ENCODE data around the gene FBXO42. TPM values are rescaled to one million over a fixed set of nuclear protein-coding genes. Genes with fewer than 3 reads are reported as not detected.

Gene FBXO42
- total RNA-seq, 1 donor from 2014 or later = 18.4 TPM

GRCh38 chr1:16326833-16327404 is 25.4 kb downstream of the FBXO42 start:
- Mint-ChIP-seq H3K4me1 (ENCODE audit: unreplicated experiment) (no peaks in the 10 kb centered on the region), H3K36me3 (no peaks in the 10 kb centered on the region), H3K9me3 (no peaks in the 10 kb centered on the region), H3K27ac (no peak overlapping the region), H3K4me3 (no peak overlapping the region), H3K27me3 (no peaks in the 10 kb centered on the region)
- DNase-seq (ENCODE audit: extremely low spot score, unreplicated experiment) = no peak
- no peak for TF ChIP-seq CTCF (conservative IDR thresholded peaks at IDR 0.05)

DNA sequence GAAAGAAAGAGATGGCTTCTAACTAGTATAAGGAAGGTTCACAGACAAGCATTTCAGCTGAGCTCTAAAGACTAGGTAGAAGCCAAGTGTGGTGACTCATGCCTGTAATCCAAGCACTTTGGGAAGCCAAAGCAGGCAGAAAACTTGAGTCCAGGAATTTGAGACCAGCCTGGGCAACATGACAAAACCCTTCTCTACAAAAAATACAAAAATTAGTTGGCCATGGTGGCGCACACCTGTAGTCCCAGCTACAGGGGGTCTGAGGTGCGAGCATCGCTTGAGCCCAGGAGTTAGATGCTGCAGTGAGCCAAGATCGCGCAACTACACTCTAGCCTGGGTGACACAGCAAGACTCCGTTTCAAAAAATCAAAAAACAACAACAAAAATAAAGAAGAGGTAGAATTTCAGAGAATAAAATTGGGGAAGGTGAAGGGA is 27.8 kb downstream of the FBXO42 start:
- no peaks in the 10 kb centered on the region for H3K4me1 Mint-ChIP-seq (ENCODE audit: unreplicated experiment)
- no peaks in the 10 kb centered on the region for H3K36me3 Mint-ChIP-seq
- DNase-seq (ENCODE audit: extremely low spot score, unreplicated experiment) = no peak
- H3K27me3 Mint-ChIP-seq = no peaks in the 10 kb centered on the region
- H3K27ac Mint-ChIP-seq = no peak overlapping the region
- no peak overlapping the region for H3K4me3 Mint-ChIP-seq
- TF ChIP-seq CTCF (conservative IDR thresholded peaks at IDR 0.05) = no peak
- H3K9me3 Mint-ChIP-seq = no peaks in the 10 kb centered on the region

DNA sequence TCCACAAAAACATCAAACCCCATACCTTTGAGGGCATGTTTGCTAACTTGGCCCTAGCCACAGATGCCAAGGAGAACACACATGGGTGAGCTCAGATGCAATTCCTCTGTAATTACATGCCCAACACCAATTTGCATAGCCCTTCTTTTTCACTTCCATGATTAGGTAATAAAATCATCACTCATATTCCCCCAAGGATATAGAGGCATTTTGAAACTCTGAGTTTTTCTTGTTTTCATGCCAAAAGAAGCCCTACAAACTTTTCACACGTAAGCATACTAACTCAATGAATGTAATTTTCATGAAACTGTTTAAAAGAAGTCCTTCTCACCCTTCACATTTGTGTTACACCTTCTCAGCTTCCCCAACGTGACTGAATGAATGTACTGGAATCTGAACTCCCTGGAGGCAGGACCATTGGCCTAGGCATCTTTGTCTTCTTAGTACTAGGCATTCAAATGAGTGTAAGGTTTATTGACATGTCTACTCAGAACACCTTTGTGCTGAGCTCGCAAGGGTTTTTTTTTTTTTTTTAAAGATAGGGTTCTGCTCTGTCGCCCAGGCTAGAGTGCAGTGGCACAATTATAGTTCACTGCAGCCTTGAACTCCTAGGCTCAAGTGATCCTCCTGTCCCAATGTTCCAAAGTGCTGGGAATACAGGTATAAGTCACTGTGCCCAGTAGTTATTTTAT is 31.0 kb downstream of the FBXO42 start:
- TF ChIP-seq CTCF (conservative IDR thresholded peaks at IDR 0.05) = no peak
- H3K36me3 Mint-ChIP-seq = no peaks in the 10 kb centered on the region
- no peak for DNase-seq (ENCODE audit: extremely low spot score, unreplicated experiment)
- no peak overlapping the region for H3K27ac Mint-ChIP-seq
- H3K9me3 Mint-ChIP-seq = no peaks in the 10 kb centered on the region
- H3K4me3 Mint-ChIP-seq = no peak overlapping the region
- H3K27me3 Mint-ChIP-seq = no peaks in the 10 kb centered on the region
- H3K4me1 Mint-ChIP-seq (ENCODE audit: unreplicated experiment) = peaks cover 4% of the 10 kb centered on the region

DNA sequence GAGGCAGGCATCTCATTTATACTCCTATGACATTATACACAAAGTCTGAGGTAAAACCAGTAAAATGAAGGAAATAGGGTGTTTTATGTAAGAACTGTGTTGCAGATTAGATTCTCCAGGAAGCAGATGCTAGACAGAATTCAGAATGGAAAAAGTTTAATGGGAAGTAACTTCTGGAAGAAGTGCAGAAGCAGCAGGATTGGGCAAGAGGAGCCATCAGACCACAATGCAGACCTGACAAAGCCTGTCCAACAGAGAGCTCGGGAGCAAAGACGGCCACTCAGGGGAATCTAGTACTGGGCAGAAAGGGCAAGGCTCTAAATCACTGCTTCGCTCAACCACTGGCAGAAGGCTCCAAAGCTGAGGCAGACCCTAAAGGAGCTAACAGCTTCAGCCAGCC is 33.7 kb downstream of the FBXO42 start:
- Mint-ChIP-seq H3K9me3 (no peaks in the 10 kb centered on the region), H3K27ac (no peak overlapping the region), H3K4me1 (ENCODE audit: unreplicated experiment) (peaks cover 11% of the 10 kb centered on the region), H3K4me3 (no peak overlapping the region), H3K27me3 (no peaks in the 10 kb centered on the region), H3K36me3 (peaks cover 6% of the 10 kb centered on the region)
- DNase-seq (ENCODE audit: extremely low spot score, unreplicated experiment) = no peak
- TF ChIP-seq CTCF (conservative IDR thresholded peaks at IDR 0.05) = no peak

- peaks cover 11% of the 10 kb centered on the region for H3K4me1 Mint-ChIP-seq (ENCODE audit: unreplicated experiment)
- peak overlapping the region; percentile 89 for H3K27ac Mint-ChIP-seq
- no peaks in the 10 kb centered on the region for H3K9me3 Mint-ChIP-seq
Observed at GRCh38 chr1:16315437-16315836, 36.8 kb downstream of the FBXO42 start.

More at GRCh38 chr1:16315437-16315836, 36.8 kb downstream of the FBXO42 start:
- H3K27me3 Mint-ChIP-seq = no peaks in the 10 kb centered on the region
- H3K36me3 Mint-ChIP-seq = peaks cover 12% of the 10 kb centered on the region
- no peak for TF ChIP-seq CTCF (conservative IDR thresholded peaks at IDR 0.05)
- no peak for DNase-seq (ENCODE audit: extremely low spot score, unreplicated experiment)
- H3K4me3 Mint-ChIP-seq = peak overlapping the region; percentile 58

Measured in type B pancreatic cell (in vitro differentiated cells).